HEK293T (cell line): ENCODE measurements around the gene ANKRD9.

Experiments used
- CTCF ChIA-PET: fragments of 350-600 bp; formaldehyde crosslinking; extraction: SDS; loops from one replicate; lab custom pipeline; 2021; ENCODE audit warnings: antibody characterized with exemption, inconsistent platforms; lab: Yijun Ruan, JAX
- POLR2A ChIA-PET: fragments of 350-600 bp; formaldehyde crosslinking; extraction: SDS; loops from one replicate; lab custom pipeline; 2020; ENCODE audit warnings: antibody characterized with exemption, inconsistent platforms; lab: Yijun Ruan, JAX
- DNase-seq: peaks from one replicate; pipeline ENCODE4 v3.0.0; 2012; ENCODE audit warnings: mixed read lengths; ENCODE audit errors: extremely low spot score
- ARNT ChIP-seq: fragments of 450-650 bp; IDR thresholded peaks from 2 replicates; pipeline ENCODE4 v1.6.1; 2017; ENCODE audit warnings: mild to moderate bottlenecking
- BHLHE40 ChIP-seq: fragments of 450-650 bp; IDR thresholded peaks from 2 replicates; pipeline ENCODE4 v1.6.1; 2016; ENCODE audit warnings: mild to moderate bottlenecking, moderate library complexity, borderline replicate concordance
- CTBP1 ChIP-seq: fragments of 450-650 bp; IDR thresholded peaks from 2 replicates; pipeline ENCODE4 v1.6.1; 2016; ENCODE audit warnings: borderline replicate concordance
- ELF4 ChIP-seq: fragments of 450-650 bp; IDR thresholded peaks from 2 replicates; pipeline ENCODE4 v1.6.1; 2017; ENCODE audit warnings: antibody characterized with exemption
- FOXA1 ChIP-seq: fragments of 450-650 bp; IDR thresholded peaks from 2 replicates; pipeline ENCODE4 v1.6.1; 2016; ENCODE audit warnings: mild to moderate bottlenecking
- FOXK2 ChIP-seq: fragments of 450-650 bp; IDR thresholded peaks from 2 replicates; pipeline ENCODE4 v1.6.1; 2016; ENCODE audit warnings: mild to moderate bottlenecking
- FOXM1 ChIP-seq: fragments of 450-650 bp; IDR thresholded peaks from 2 replicates; pipeline ENCODE4 v1.6.1; 2017; ENCODE audit warnings: mild to moderate bottlenecking, borderline replicate concordance
- HDGF ChIP-seq: fragments of 450-650 bp; IDR thresholded peaks from 2 replicates; pipeline ENCODE4 v1.6.1; 2017; ENCODE audit warnings: antibody characterized with exemption, borderline replicate concordance
- L3MBTL2 ChIP-seq: fragments of 450-650 bp; conservative IDR thresholded peaks from 2 replicates; pipeline ENCODE4 v1.6.1; 2016; ENCODE audit warnings: mild to moderate bottlenecking
- LEF1 ChIP-seq: fragments of 450-650 bp; IDR thresholded peaks from 2 replicates; pipeline ENCODE4 v1.6.1; 2017; ENCODE audit warnings: mild to moderate bottlenecking, borderline replicate concordance
- NFRKB ChIP-seq: fragments of 450-650 bp; IDR thresholded peaks from 2 replicates; pipeline ENCODE4 v1.6.1; 2016; ENCODE audit warnings: mild to moderate bottlenecking, moderate library complexity
- SP1 ChIP-seq: fragments of 450-650 bp; IDR thresholded peaks from 2 replicates; pipeline ENCODE4 v1.6.1; 2017
- SUZ12 ChIP-seq: fragments of 450-650 bp; IDR thresholded peaks from 2 replicates; pipeline ENCODE4 v1.6.1; 2016; ENCODE audit warnings: mild to moderate bottlenecking
- TARDBP ChIP-seq: fragments of 450-650 bp; IDR thresholded peaks from 2 replicates; pipeline ENCODE4 v1.6.1; 2016
- ZNF384 ChIP-seq: fragments of 450-650 bp; IDR thresholded peaks from 2 replicates; pipeline ENCODE4 v1.6.1; 2016
- TF ChIP-seq, protein P1 (sequence below): fragments of 450-650 bp; IDR thresholded peaks from 2 replicates; pipeline ENCODE4 v1.6.1; 2016

The ANKRD9 gene

DNA sequence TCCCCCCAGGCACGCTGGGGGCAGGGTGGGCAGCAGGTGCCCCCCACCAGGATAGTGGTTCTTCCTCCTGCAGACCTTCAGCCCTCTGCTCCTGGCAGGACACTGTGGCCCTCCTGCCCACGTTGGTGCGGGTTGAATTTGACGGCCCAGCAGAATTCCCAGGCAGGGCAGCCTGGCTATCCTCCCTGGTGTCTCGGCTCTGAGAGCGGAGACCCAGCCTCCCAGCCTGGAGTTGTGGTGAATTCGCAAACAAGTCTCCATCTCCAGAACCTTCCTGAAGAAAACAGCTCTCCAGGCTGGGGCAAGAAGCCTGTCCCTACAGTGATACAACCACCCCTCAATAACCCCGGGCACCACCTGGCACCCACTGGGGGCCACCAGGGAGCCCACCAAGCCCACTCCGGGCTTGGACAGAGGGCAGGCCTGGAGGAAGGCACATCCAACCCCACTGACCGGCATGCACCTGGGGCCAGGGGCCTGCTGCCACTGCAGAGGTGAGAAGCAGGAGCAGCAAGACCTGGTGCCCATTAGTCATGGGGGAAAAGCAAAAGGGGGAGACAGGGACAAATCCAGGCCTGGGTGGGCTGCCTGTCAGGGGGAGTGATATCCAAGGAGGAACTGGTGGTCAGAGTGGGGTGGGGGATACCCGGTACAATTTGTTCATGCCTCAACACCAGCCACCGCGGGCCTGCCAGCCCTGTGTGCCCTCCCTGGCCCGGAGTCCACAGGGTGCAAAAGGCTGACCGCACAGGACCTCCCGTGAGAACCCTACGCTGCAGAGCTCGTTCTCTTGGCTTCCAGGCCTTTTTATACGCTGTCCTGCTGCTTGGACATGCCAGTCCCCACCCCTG, 3.6 kb downstream of the ANKRD9 start:
- CTCF ChIA-PET, result no interaction called here
- TF ChIP-seq ELF4, result no peak
- TF ChIP-seq FOXM1, result no peak
- TF ChIP-seq TARDBP, result no peak
- TF ChIP-seq SP1, result no peak
- POLR2A ChIA-PET, result no interaction called here
- DNase-seq, result no peak

DNA sequence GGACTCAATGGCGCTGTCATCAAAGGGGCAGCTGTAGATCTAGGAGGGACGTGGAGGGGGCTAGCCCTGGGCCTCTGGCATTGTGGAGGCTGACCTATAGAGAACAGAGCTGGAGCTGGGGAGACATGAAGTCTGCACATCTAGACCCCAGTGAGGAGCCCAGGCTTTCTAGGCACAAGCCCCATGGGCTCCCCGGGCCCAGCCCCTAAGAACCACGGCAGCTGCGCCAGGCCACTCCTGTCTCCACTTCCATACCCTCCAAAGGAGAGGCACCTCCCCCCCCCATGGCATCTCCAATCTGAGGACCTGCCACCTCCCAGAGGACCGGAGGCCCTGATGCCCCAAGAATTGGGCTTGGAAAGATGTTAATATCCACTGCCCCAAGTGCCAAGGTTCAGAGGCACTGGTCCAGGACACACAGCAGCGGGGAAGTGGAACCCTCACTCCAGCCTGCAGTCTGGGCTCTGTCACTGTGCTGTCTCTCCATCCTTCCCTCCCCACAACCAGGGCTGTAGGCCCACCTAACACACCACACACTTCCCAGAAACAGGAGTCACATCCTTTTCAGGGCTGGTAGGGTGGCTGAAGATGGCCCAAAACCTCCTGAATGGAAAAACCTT, 4.5 kb downstream of the ANKRD9 start:
- TF ChIP-seq ARNT (no peak), FOXM1 (no peak), HDGF (no peak), BHLHE40 (no peak), SUZ12 (no peak), SP1 (no peak), FOXK2 (no peak), NFRKB (no peak), LEF1 (no peak), ELF4 (no peak), ZNF384 (no peak)
- TF ChIP-seq, protein P1, sequence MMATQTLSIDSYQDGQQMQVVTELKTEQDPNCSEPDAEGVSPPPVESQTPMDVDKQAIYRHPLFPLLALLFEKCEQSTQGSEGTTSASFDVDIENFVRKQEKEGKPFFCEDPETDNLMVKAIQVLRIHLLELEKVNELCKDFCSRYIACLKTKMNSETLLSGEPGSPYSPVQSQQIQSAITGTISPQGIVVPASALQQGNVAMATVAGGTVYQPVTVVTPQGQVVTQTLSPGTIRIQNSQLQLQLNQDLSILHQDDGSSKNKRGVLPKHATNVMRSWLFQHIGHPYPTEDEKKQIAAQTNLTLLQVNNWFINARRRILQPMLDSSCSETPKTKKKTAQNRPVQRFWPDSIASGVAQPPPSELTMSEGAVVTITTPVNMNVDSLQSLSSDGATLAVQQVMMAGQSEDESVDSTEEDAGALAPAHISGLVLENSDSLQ, result no peak
- CTCF ChIA-PET, result no interaction called here
- POLR2A ChIA-PET, result no interaction called here
- DNase-seq, result no peak

DNA sequence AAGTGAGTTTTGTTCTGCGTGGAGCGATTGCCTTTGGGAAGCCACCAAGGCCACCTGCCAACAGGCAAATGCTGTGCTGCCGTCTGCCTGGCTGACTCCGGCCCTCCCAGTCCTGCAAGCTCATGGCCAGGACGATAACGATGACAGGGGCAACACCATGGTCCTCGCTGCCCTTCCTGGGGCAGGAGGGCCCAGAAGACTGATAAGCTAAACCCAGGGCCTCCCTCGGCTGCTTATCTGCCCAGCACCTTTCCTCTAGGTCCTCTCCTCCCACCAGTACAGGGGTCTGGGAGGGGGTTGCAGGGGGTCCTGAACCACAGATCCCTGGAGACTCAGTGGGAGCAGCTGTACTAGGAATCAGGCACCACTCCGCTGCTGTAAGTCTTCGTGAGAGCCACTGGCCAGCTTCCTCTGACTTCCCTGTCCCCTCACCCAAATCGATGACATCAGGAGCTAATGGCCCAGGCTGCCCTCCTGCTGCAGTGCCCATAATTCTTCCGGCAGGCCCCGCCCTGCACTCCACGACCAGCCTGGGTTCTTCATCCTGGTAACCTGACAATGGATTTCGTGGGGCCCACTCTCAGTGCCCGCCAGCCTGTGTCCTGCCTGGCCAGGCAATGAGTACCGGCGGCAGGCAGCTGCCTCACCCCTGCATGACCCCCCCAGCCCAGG, 5.1 kb downstream of the ANKRD9 start:
- ChIA-PET POLR2A (no interaction called here), CTCF (no interaction called here)
- TF ChIP-seq SUZ12 (no peak), LEF1 (no peak), FOXA1 (no peak), ARNT (no peak), FOXM1 (no peak), SP1 (no peak), L3MBTL2 (no peak), FOXK2 (no peak), NFRKB (no peak), TARDBP (no peak), ZNF384 (no peak), BHLHE40 (no peak), ELF4 (no peak), HDGF (no peak), CTBP1 (no peak)
- TF ChIP-seq, protein P1, result no peak
- DNase-seq, result no peak

DNA sequence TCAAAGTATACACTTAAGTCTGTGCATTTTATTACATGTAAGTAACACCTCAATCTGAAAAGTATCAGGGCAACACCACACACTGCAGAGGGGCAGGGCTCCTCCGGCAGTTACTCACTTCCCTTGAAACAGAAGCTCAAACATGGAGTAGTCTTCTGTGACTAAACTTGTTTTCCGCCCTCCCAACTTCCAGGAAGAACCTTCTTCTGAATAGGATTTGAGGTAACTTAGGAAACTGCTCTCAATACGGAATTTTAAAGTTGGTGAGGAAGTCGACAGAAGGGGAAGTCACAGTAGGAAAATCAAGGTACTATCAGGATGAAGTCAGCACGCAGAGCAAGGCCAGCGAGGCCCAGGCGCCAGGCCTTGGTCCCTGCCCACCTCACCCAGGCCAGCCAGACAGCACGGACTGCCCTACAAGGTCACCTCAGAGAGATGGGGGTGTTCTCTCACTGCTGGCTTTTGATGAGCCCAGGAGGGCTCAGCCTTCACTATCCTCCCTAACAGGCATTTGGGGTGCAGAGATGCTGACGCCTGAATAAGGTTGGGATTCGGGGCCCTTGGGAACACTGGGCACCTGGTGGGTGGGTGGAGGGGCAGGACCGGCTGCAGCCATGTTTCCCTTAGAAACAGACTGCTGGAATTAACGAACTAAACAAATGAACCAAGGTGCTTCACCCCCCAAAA, 5.8 kb downstream of the ANKRD9 start:
- ChIA-PET CTCF (no interaction called here), POLR2A (no interaction called here)
- TF ChIP-seq TARDBP (no peak), NFRKB (no peak), ZNF384 (no peak), CTBP1 (no peak), SUZ12 (no peak), ELF4 (no peak), FOXK2 (no peak), LEF1 (no peak), BHLHE40 (no peak), L3MBTL2 (no peak), FOXA1 (no peak), ARNT (no peak), FOXM1 (no peak), SP1 (no peak), HDGF (no peak)
- TF ChIP-seq, protein P1, result no peak

DNA sequence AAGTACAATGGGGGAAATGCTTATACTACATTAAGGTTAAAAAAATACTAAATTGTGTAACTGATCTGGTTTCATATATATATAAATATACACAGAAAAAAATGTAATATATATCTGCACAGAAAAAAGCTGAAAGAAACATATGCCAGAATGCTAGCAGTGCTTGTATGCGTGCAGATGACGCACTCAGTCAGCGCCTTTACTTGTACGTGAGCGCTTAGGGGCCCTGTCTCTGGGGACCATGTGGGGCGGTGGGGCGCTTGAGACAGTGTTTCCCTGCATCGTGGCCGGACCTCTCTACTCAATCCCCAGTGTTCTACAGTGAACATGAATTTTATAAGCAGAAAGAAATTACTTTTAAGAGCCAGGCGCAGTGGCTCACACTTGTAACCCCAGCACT, 7.0 kb downstream of the ANKRD9 start:
- TF ChIP-seq NFRKB (no peak), ARNT (no peak), FOXA1 (no peak), BHLHE40 (no peak), ZNF384 (no peak), CTBP1 (no peak)
- TF ChIP-seq, protein P1, result no peak
- no peak for DNase-seq
- CTCF ChIA-PET, result no interaction called here
- POLR2A ChIA-PET, result no interaction called here

More for the DNA sequence above, 5.8 kb downstream of the ANKRD9 start:
- DNase-seq, result no peak
